GM21515 (cell line): ENCODE results near the gene FERMT3.
"Not testable (repeated sequence)": the region's sequence is repeated elsewhere in the genome, so short reads cannot be mapped to it uniquely, and the experiment has no call there.

Experiments used
- ATAC-seq: cut with Tn5 transposase; IDR thresholded peaks from one replicate; pipeline ENCODE4 v1.9.1; 2021; ENCODE audit not compliant: unreplicated experiment

The FERMT3 gene

DNA sequence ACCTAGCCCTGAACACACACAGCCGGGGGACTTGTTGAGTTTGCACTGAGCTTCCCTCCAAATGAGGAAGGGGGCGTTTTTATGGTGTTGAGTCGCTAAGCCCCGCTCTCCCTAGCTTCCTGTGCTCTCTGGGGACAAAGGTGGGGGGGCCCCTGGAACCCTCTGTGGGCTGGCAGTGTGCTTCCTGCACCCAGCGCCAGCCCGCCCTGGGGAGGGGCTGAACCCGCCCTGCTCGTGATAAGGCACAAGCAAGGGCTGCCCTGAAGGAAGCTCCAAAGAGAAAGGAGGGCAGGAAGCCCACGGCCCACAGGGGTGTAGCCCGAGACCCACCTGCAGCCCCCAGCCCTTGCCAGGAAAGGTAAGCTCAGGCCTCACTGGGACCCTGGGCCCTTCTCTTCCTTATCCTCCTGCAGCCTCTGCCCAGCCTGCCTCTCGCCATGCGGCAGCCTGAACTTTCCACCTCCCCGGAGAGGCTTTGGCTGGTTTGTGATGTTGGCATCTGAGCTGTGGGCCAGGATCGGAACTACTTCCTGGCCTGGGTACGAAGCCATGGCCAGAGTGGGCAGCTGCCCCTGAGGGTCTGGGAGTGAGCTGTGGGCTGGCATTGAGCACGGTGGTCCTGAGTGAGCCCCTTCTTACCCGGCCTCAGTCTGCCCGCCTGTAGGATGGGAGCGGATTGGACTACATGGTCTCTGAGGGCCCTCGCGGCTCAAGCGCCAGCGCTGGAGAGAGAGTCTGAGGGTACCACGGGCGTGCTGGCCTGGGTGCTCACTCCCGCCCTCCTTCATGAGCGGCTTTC is at the start of gene FERMT3:
Gene FERMT3, plus strand, starts transcription at position 265 of the 799 bp plus-strand sequence. CDS start 644 bp downstream, outside the sequence.
- no peak for ATAC-seq

DNA sequence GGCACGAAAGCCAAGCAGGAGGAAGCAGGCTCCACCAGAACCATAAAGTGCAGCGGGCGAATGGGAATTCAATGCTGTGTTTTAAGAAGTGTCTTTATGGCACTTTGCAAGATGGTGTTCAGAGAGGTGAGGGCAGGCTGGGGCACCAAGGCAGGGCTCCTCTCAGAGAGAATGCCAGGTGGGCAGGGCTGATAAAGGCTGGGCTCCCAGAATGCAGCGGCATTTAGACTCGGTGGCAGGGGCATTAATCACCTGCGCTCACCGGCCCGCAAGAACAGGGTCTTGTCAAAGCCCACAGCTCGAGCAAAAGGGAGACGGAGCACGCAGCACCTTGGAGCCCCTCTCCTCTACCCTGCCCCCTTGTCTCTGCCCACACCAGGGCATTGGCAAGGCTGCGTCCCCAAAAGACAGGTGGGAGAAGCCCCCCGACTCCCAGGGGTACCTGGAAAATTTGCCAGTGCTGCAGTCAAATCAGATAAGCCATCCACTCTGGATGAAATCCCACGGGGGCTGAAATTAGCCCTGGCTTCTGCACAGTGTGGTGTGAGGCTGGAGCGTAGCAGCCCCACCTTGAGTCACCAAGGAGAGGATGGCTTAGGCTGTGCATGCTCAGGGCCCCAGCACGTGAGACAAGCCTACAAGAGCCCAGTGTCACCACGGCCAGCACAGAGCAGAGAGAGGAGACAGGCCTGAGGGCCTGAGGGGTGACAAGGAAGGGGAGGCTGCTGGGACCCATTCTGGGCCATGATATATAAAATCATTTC is 48.7 kb upstream of the FERMT3 start:
- ATAC-seq, result no peak

DNA sequence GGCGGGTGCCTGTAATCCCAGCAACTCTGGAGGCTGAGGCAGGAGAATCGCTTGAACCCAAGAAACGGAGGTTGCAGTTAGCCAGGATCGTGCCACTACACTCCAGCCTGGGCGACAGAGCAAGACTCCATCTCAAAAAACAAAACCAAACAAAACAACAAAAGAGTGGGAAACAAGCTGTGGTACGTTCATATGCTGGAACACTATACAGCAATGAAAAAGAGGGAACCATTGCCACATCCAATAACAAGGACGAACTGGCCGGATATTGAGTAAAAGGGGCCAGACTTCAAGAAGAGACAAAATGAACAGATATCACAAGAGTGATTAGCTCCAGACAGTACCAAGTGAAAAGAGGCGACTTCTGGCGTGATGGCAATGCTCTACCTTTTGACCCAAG is 45.5 kb upstream of the FERMT3 start:
- no peak for ATAC-seq

DNA sequence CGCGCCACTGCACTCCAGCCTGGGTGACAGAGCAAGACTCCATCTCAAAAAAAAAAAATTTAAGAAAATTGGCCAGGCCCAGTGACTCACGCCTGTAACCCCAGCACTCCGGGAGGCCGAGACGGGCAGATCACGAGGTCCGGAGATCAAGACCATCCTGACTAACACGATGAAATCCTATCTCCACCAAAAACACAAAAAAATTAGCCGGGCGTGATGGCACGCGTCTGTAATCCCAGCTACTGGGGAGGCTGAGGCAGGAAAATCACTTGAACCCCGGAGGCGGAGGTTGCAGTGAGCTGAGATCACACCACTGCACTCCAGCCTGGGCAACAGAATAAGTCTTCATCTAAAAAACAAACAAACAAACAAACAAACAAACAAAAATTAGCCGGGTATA is 43.8 kb upstream of the FERMT3 start:
- not testable (repeated sequence) for ATAC-seq

DNA sequence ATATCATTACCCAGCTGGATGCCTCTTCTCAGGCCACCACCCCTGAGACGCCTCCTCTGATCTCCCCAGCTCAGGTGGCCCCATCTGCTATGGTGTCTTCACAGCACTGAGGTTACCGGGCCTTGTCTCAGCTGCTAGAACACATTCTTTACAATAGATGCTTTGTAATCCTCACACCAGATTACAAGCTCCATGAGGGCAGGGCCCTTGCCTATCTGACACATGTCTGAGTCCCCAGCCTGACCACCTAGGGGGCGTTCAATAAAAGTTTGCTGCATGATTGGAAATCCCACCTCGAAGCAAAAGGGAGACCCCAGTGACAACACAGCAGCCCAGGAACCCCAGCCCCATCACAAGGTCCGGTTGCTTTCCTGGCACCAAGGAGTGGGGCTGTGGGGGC is 42.6 kb upstream of the FERMT3 start:
- no peak for ATAC-seq

DNA sequence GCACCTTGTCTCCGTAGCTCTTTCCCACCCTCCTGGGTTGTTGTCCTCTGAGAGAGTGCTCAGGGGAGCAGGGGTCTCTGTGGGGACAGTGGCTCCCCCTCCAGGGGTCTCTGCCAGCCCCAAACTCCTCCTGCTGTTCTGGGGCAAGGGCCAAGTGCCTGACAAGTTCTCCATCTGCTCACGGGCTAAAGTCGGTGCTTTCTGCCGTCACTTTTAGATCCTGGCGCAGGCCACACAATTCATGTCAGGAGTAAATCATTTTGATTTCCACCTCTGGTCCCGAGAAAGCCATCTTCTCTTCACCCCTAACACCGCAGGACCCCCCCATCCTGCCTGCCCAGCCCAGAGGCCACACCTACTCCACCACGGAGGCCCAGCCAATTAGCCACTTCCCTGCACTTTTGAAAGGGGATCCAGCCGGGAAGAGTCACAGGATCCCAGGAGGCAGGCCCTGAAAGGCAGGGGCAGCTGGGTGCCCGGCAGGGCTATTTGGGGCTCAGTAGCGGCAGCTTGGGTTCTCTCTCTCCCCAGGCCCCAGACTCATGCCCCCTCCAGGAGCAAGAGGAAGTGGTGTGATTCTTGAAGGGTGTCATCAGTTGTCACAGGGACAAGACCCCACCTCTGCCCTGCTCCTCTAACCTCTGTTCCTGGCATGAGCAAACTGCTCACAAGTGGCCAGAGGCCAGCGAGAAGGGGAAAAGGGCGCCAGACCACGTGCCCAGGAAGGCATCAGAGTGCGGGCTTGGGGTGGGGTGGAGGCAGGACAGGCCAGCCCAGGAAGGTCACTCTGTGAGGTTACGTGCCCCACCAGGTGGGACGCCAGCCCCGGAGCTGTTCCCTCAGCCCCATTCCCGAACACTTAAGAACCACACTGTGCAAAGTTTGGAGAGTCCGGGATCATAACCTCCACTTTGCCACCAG is 41.9 kb upstream of the FERMT3 start:
- no peak for ATAC-seq

DNA sequence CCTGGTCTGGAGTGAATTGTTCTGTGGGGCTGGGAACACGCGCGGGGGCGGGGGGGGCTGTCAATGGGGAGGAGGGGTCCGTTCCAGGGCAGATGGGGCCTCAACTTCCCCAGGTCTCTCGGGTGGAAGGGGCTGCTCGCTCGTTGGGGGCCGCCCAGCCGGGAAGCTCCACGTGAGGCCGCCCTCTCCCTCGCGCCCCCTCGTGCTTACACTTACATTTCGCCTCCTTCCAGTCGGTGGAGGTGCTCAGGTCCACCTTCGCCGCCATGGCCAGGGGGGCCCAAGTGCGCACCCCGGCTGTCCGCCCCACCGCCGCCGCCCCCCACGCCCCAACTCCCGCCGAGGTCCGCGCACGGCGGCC is 41.1 kb upstream of the FERMT3 start:
- ATAC-seq, result no peak

DNA sequence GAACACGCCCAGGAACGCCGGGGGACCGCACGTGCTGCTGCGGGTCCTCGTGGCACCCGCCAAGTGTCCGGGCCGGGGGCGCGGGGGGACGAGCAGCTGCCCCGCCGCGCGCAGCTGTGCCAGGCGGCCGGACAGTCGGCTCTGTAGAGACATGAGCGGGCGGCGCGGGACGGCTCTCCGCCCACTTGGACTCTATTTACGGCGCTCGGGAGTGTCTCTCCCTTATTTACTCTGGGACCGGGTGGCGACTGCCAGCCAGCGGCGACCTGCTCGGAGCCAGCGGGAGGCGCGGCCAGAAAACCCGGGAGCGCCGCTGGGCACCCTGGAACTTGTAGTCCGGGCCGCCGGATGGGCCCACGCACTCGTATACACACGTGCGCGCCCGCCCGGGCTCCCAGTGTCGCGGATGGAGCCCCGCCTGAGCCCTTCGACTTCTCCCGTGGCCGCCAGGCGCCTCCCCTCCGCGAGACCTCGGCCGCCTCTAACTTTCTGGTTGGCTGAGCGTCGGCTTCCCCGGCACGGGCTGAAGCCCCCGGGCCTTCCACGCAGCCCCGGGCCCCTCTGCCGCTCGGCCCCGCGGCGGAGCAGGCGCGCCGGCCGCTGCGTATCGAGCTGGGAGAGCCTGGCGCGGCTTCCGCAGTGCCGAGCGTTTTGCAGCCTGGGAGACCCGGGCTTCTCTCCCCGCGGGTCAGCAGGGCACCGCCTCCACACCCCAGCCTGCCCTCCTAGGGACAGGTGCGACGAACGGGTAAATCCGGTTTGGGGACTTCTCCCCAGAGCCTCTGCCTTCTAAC is 40.5 kb upstream of the FERMT3 start, which contains the start of gene MACROD1:
Gene MACROD1, minus strand, starts transcription at position 272 of the 794 bp plus-strand sequence. Its CDS starts 119 bp downstream, at position 153.
- peak; percentile 79 for ATAC-seq

DNA sequence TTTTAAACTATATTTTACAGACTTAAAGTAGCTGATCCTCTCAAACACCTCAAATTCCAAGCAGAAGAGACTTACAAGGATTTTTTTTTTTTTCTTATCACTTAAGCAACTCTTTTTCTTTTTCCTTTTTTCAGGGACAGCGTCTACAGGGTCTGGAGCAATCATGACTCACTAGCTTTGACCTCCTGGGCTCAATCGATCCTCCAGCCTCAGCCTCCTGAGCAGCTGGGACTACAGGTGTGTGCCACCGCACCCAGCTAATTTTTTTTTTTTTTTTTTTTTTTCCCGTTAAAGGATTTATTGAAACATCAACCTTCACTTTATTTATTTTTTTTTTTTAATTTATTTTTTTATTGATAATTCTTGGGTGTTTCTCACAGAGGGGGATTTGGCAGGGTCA is 36.1 kb upstream of the FERMT3 start:
- ATAC-seq, result no peak

DNA sequence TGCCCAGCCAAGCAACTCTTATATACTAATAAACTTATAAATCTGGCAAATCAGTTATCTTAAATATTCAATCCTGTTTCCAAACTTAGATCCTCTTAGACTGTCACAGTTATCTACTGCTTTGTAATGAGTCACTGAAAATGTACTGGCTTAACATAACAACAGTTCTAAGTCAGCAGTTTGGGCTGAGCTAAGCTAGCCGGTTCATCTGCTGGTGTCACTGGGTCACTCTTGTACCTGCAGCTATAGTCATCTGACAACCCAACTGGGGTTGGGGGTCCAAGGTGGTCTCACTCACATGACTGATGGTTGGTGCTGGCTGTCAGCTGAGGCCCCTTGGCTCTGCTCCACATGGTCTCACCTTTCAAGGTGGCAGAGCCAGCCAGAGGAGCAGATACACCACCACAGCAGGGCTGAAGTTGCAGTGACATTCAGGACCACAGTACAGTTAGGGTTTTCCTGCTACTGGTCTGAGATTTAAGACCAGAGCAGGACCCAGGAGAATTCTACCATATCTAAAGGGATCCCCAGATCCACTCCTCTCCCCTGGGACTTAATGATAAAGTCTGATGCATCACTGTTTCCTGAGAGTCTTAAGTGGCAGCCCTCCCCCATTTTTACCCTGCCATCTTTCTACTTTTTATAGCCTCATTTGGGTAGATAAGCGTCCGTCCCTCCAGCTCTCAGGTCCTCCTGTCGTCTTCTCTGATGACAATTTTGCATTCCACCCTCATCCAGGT is 32.7 kb upstream of the FERMT3 start:
- ATAC-seq, result no peak

DNA sequence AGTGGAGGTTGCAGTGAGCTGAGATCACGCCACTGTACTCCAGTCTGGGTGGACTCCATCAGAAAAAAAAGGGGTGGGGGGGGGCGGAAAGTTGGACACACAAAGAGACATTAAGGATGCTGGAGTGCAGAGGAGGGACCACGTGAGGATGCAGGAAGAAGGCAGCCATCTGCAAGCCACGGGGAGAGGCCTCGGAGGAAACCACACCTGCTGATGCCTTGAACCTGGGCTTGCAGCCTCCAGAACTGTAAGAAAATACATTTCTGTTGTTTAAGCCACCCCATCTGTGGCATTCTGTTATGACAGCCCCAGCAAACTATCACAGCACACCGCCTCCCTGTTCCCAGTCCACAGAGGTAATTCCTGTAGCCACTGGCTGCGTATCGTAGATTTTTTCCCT is 29.8 kb upstream of the FERMT3 start:
- ATAC-seq, result no peak

DNA sequence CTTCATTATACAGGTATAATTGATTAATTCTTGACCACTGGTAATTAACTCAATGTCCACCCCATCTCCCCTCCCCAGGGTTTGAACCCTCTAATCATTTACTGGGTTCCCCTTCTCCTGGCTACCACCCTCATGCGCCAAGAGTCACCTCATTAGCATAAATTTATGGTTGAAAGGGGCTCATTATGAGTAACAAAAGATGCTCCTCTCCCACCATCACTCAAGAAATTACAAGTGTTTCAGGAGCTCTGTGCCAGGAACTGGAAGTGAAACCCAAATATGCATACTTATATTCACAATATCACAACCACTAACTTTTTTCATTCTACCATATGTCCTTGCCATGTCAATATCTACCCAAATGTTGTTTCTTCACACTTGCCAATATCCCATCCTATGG is 28.3 kb upstream of the FERMT3 start:
- ATAC-seq, result no peak

DNA sequence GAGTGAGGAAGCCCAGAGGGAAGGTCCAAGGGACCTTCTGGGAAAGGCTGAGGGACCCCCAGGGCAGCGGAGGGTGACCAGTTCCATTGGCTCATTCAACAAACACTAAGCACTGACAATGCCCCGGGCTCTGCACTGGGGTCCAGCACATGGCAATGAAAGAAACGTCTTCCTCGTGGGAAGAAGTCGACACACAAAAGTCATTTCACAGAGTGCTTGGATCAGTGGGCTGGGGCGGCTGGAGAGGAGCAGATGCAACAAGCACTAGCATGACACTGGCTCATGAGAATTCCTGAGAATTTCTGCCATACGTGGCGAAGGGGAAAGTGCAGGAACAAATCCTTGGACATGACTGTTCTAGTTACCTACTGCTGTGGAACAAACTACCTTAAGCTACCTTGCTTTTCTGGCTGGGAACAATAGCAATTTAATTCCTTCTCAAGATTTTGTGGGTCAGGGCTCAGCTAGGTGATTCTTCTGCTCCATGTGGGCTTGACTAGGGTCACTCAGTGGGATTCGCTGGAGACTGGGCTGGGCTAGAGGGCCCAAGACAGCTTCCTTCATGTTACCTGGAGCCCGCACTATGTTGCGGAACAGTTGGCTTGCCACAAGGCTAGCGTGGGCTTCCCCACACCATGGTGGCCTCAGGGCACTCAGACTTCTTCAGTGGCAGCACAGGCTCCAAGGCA is 27.4 kb upstream of the FERMT3 start:
- ATAC-seq, result no peak

DNA sequence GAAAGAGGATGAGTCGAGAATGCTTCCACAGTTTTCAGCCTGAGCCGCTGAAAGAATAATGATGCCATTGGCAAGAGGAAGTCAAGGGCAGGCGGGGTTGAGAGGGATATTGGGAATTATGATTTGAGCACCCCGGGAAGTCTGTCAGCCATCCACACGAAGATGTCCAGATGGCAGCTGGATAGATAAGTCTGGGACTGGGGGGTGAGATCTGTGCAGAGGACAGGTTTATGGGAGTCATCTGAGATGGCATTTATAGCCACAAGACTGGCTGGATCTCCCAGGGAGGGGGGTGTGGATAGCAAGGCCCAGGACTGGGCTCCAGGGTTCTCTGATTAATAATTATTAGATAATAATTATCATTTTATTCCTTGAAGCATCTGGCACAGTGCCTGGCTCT is 25.6 kb upstream of the FERMT3 start:
- no peak for ATAC-seq

DNA sequence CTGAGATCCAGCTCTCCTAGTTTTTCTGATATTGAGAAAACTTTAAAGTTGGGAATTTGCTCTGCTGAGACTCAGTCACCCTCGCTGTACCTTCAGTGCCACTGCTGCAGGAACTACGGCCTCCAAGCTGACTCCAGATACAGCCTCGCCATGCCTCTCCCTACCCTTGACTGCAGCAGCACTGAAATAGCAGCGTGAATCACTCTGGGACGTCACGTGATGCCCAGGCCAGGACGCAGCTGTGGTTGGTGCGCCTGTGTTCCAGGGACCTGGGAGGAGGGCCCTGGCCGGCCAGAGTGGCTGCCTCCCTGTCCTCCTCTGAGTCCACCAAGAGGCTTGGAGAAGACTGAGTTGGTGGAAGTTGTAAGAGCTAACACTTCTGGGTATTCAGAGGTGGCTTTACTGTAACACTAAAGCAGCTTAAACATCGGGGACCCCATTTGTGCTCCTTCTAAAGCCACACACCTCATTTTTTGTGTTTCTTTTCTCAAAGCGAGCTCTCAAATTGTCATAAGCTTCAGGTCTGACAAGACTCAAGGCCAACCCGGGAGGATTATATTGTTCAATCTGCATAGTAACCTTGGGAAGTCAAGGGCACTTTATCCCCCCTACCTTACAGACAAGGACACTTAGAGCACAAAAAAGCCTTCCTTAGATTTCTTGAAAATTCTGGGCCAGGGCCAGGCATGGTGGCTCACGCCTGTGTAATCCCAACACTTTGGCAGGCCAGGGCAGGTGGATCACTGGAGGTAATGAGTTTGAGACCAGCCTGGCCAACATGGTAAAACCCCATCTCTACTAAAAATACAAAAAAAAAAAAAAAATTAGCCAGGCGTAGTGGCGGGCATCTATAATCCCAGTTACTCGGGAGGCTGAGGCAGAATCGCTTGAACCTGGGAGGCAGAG is 24.8 kb upstream of the FERMT3 start:
- ATAC-seq, result no peak

DNA sequence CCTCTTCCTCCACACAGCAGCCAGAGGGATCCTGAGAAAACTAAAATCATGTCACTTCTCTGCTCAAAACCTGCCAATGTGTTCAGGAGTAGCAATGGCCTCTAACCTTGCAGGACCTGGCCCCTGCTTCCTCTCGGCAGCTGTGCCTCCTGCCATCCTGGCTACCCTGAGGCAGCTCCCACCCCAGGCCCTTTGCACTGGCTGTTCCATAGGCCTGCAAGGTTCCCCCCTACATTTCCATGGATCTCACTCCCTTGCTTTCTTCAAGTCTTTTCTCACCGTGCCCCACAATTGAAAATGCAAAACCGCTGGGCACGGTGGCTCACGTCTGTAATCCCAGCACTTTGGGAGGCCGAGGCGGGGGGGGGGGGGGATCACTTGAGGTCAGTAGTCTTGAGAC is 22.6 kb upstream of the FERMT3 start:
- no peak for ATAC-seq

DNA sequence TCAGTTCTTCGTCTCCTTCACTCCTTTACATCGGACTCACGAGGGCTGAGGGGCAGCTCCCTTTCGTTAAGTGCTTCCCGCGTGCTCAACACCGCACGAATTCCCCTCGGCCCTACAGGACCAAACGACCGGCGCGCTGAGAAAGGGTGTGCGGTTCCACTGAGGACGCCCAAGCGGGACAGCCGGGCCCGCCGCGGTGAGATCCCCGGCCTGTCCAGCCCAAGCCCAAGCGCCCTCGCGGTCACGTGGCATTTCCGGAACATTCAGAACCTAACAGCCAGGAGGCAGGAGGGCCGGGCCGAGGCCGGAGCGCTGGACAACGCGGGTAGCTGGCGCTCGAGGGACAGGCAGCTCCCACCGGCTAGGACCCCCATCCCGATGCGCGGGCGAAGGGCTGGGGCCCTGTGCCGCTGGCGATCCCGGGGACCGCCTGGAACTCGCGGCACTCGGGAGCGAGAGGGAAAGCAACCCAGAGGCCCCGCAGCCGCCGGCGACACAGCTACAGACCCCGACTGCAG is 21.3 kb upstream of the FERMT3 start:
- peak; percentile 24 for ATAC-seq
